ENCODE measurements around the gene PLPP7.
"Not testable (repeated sequence)": the region's sequence is repeated elsewhere in the genome, so short reads cannot be mapped to it uniquely, and the experiment has no call there.

Gene PLPP7

DNA sequence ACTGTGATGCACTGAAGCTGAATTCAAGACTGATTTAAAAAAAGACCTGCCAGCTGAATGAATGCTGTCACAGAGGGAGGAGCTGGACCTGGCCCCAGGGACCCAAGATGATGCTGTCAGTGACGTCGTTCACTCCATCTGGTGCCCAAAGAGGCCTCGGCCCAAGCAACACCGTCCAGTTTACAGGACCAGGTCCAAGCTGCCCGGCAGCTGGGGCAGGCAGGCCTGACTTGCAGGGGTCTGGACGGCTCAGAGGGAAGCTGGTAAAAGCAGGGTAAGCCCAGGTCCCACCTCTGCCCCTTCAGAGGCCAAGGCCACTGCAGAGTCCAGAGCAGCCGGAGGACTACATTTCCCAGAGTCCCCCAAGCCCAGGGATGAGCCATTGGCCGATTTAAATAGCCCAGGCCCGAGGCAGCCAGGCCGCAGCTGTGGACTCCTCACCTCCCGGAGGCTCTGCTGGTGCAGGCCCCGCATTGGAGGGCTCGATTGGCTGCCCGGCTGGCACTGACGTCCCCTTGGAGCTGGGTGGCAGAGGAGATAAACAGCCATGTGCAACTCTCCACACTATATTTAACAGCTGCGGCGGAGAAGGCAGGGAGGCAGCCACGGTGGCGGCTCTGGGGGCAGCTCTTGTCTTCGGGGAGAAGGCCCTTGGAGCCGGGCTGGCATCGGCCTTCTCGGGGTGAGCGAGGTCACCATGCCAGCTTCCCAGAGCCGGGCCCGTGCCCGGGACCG is at the start of gene PLPP7:
Gene PLPP7, plus strand, starts transcription at position 423 of the 735 bp plus-strand sequence. Its CDS starts 275 bp downstream, at position 698.
- DNase-seq, result no peak

DNA sequence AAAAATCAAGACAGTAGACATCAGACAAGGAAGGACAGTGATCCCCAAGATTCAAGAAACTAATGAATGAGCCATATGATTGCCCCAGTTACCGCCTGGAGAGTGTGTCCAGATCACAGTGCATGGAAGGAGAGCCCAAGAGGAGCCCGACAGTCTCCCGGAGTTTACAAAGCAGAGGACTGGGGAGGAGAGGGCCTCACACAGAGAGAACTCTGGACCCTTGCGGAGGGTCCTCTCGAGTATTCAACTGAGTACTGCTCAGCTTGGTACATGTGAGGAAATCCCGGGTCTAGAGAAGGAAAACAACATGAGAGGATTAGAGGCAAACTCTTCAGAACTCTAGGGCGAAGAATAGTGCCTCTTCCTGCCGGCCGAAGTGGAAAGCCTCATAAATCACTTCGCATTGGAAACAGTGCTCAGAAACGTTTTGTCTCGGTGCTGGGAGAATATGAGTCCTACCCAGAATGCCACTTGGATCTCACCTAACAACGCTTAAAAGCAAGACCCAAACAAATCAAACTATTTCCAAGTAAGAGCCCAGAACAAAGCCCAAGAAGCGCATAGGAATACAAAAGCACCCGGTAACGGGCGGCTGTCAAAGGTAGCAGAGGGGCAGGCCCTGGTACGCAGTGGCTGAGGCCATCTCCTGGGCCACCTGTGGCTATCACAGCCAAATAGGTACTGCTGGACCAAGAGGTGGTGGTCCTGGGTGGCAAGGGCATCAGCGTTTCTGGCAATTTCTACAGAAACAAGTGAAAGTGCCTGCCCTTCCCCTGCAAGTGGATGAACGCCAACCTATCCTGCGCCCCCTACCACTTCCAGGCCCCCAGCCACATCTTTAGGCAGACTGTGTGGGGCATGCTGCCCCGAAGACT is 49.2 kb upstream of the PLPP7 start:
- DNase-seq, result no peak

DNA sequence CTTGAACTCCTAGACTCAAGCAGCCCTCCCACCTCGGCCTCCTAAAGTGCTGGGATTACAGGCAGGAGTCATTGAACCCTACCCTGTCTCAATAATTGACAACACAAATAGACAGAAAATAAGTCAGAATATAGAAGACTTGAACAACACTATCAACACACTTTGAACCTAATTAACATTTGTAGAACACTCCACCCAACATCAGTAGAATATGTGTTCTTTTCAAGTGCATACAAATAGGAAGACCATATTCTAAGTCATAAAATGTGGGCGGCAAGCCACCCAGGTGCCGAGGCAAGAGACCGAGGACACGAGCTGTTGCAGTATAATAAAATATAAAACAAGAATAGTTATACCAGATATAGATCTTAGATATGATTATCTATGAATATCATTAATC is 45.2 kb upstream of the PLPP7 start:
- not testable (repeated sequence) for DNase-seq

- no peak for DNase-seq
Measured at GRCh38 chr9:131246618-131247017, 42.9 kb upstream of the PLPP7 start.

DNA sequence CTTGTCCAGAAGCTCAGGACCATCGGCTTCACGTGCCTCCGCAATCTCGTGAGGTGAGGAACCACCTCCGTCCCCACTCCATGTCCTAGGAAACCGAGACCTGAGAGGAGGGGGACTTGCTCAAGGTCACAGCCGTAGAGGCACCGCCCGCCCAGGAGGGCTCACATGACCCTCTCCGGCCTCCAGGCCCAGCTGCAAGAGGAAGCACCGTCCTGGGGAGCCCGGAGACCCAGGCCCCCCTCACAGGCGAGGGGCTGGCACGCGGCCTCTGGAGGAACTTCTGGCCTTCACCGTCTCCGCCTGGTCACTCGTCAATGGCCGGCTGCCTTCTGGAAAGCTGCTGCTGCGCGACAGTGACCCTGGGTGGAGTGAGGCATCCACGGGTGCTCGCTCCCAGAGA is 37.4 kb upstream of the PLPP7 start:
- DNase-seq, result no peak

- DNase-seq, result no peak
Measured at GRCh38 chr9:131253891-131254491, 35.5 kb upstream of the PLPP7 start.

GRCh38 chr9:131254626-131255025 is 34.9 kb upstream of the PLPP7 start:
- DNase-seq, result no peak

- DNase-seq, result no peak
Measured at GRCh38 chr9:131255676-131256197, 33.8 kb upstream of the PLPP7 start.

DNA sequence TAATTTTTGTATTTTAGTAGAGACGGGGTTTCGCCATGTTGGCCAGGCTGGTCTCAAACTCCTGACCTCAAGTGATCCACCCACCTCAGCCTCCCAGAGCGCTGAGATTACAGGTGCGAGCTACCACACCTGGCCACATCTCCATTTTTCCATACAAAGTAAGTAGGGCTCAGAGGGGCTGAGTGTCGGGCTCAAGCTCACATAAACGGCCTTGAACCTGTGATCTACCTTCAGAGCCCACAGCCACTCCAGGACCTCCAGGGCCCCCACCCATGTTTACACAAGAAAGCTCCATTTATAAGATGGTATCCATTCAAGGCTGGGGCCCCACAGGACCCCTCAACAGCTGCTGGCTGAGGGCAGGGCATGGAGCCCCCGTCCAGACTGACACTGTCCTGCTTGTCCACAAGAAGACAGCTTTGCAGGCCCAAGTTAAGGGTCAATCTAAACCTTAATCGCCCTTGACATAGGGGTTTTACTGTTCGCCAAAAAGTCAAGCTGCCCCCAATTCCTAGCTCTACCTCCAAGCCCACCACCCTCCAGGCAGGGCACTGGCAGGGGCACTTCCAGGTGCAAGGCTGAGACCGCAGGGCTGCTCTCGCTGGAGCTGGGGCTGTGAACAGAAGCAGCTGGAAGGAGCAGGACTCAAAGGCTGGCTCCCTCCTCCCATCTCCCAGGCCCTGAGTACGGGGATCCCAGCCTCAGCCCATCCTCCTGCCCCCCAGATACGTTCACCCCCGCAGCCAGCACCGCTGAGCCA is 32.1 kb upstream of the PLPP7 start:
- no peak for DNase-seq

DNA sequence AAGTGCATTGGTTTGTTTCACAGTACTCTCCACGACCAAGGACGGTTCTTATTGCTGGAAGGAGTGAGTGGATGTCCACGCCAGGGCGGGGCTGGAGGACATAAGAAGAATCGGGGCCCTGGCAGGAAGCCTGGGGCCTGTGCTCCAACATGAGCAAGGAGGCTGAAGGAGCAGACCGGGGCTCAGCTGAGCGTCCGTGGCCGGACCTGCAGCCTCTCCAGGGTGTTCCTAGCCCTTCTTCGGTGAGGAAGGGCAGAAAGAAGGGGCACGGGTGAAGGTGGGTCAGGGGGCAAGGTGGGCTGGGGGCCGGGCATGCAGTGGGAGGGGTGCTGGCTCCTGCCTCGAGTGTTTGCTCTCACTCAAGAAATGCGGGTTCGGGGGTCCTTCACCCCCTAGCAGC is 31.3 kb upstream of the PLPP7 start:
- no peak for DNase-seq

DNA sequence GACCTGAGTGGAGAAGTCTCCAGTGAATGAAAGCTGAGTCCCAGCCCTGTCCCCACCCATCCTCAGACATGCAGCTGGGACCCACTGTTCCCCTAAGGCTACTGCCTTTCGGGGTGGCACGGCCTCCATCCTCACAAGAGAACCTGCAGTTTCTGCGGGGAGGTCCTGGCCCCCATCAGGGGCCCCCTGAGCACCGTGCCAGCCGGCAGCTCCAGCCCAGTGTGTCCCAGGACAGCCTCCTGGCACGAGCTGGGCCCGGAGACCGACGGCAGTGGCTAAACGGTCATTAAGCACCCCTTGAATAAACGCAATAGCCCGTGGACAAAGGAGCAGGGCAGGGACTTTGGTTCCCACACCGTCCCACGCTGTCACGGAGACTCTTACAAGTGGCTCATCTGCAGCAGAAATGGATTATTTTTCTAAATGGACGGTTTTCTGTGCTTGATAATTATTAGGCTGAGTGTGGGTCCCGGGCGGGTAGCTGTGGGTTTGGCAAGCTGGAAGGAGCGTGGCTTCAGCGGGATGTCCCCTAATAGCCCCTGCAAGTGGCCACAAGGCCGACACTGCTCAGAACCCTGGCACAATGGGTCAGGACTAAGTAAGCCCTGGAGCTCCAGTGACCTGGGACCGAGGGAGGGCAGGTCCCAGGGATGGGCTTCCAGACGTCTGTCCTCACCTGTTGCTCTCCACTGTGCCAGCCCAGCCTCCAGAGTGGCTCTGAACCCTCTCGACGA is 30.7 kb upstream of the PLPP7 start:
- DNase-seq, result no peak

DNA sequence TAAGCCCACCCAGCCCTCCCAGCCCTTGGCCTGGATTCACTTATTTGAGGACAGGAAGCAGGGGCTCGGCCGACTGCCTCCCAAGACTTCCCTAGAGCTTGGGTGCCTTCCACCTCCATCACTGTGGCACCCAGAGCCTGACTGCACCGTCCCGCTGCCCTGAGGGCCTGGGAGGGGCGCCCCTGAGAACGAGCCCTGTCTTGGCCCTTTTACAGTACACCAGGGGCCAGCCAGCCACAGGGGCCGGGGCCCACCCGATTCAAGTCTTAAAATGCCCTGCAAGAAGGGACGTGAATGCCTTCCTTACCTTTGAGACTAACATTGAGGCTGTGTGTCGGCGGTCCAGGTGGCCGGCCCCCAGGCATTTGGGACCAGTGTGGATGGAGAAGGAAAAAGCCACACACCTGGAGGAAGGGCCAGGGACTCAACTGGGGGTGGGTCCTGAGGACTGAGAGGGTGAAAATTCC is 30.1 kb upstream of the PLPP7 start:
- no peak for DNase-seq

DNA sequence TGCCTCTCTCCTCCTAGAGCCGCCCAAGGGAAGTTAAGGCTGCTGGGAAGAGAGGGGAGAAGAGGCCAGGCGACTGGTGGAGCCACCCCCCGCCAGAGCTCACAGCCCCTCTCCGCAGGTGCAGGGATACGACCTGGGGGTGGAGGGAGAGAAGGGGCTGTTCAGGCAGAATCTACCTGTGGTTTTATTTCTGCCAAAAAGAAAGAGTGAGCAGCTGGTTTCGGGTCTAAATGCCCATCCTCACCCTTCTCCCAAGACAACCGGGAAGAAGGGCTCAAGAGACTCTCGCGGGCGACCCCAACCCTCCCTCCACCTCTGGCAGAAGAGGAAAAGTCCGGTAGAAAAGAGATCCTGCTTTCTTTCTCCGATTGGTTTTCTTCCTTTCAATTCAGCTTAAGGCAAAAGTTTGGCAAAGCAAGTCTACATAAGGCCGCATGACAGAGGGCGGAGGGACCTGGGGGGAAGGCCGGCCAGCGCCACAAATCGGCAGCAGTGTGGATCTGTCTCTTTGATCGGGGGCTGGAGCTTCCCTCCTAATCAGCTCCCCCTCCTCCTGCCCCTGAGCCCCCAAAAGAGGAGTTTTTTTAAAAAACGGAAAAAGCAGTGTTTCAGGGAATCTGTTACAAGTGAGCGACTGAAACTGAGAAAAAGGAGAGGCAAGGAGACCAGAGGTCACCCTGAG is 29.5 kb upstream of the PLPP7 start:
- DNase-seq, result no peak

GRCh38 chr9:131260751-131261452 is 28.6 kb upstream of the PLPP7 start:
- no peak for DNase-seq

DNA sequence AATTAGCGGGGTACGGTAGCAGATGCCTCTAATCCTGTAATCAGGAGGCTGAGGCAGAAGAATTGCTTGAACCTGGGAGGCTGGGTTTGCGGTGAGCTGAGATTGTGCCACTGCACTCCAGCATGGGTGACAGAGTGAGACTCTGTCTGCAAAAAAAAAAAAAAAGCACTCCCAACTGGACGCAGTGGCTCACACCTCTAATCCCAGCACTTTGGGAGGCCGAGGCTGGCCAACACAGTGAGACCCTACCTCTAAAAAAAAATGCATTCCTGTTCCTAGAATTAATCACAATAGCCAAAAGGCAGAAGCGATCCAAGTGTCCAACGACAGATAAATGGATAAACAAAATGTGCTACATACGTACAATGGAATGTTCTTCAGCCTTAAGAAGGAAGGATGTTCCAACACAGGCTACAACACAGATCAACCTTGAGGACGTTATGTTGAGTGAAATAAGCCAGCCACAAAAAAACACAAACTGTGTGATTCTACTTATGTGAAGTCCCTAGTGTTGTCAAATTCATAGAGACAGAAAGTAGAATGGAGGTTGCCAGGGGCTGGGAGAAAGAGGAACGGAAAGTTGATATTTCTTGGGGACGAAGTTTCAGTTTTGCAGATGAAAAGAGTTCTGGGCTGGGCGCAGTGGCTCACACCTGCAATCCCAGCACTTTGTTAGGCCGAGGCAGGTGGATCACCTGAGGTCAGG is 27.0 kb upstream of the PLPP7 start:
- DNase-seq, result no peak

DNA sequence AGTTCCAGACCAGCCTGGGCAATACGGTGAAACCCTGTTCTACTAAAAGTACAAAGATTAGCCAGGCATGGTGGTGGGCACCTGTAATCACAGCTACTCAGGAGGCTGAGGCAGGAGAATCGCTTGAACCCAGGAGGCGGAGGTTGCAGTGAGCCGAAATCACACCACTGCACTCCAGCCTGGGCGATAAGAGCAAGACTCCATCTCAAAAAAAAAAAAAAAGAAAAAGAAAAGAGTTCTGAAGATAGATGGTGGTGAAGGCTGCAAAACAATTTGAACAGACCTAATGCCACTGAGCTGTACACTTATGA is 26.5 kb upstream of the PLPP7 start:
- not testable (repeated sequence) for DNase-seq

DNA sequence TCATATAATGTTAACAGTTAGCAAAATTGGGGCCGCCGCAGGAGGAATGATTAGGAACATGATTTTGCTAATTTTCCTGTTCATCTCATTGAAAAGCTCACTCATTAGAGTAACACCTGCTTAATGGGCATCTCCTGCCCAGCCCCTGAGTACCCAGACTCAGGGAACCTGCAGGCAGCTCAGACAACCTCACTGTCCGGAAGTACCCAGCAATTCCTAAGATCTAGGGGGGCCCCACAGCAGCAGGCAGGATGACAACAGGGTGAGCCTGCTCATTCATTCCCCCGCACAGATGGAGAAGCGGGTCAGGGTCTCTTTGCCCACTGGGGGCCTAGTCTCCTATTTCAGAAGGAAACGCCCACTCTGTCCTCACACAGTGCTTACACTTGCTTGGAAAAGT is 25.8 kb upstream of the PLPP7 start:
- DNase-seq, result no peak

- no peak for DNase-seq
Measured at GRCh38 chr9:131264231-131264630, 25.3 kb upstream of the PLPP7 start.

GRCh38 chr9:131266266-131267229 is 23.0 kb upstream of the PLPP7 start:
- no peak for DNase-seq
